Erythroblast (primary cell): Measurements from ENCODE around the gene CDKAL1.

Experiments used
- GATA1 ChIP-seq: IDR thresholded peaks from 2 replicates; pipeline ENCODE4 v1.6.1; 2011; ENCODE audit warnings: low read depth, mild to moderate bottlenecking, control low read depth, low read length, moderate library complexity
- POLR2A ChIP-seq: IDR thresholded peaks from 2 replicates; pipeline ENCODE4 v1.6.1; 2011; ENCODE audit warnings: mild to moderate bottlenecking, low read length

DNA sequence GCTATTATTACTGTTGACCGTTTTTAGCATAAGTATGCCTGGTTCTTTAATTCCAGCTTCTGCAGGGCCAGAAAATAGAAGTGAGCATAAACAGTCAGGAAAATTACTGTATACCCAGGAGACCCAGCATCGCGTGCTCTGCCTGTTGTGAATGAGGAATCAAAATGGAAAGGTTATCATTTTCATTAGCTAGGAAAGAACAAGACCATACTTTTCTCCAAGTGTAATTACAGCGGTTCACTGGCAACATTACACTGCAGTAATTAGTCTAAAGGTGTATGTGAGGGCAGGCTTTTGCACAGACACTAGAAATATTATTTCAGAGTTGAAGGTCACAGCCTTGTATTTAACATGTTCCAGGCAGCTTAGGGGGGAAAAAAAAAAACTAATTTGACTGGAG, 655.5 kb downstream of the CDKAL1 start:
- TF ChIP-seq POLR2A (no peak), GATA1 (no peak)
